Natural killer cell treated with Interleukin-12 subunit alpha and Interleukin-12 subunit beta and Interleukin-15 and Interleukin-18, amount 100 ng/mL, for 72 hours (primary cell): ENCODE results near the gene PNPLA8. TPM values are rescaled to one million over a fixed set of nuclear protein-coding genes. Genes with fewer than 3 reads are reported as not detected.

Experiments
- ATAC-seq, 2 donors: fragments of 150-1000 bp; cut with Tn5 transposase in 1 of 2; sonication (Bioruptor Pico), chemical (Tn5 transposase) in 1 of 2; 2 replicates each; pipeline ENCODE4 v1.10.0; 2021
- DNase-seq: peaks from one replicate; pipeline ENCODE4 v3.0.0; 2022; ENCODE audit warnings: low spot score
- H3K27ac Mint-ChIP-seq, 2 donors: 1 replicate in 1 of 2; 2 replicates in 1 of 2; pipeline ENCODE4 v1.8.0; 2022; ENCODE audit warnings: mixed read lengths in 2 of 2, mild to moderate bottlenecking in 1 of 2, moderate library complexity in 1 of 2
- H3K27me3 Mint-ChIP-seq, 2 donors: 1 replicate in 1 of 2; 2 replicates in 1 of 2; pipeline ENCODE4 v1.8.0; 2022; ENCODE audit warnings: mixed read lengths in 2 of 2
- H3K36me3 Mint-ChIP-seq: one replicate; pipeline ENCODE4 v1.8.0; 2022; ENCODE audit warnings: mixed read lengths
- H3K4me1 Mint-ChIP-seq, 2 donors: 1 replicate in 1 of 2; 2 replicates in 1 of 2; pipeline ENCODE4 v1.8.0; 2022; ENCODE audit warnings: low read depth in 2 of 2, mixed read lengths in 2 of 2, mild to moderate bottlenecking in 1 of 2
- H3K4me3 Mint-ChIP-seq: one replicate; pipeline ENCODE4 v1.8.0; 2022; ENCODE audit warnings: mixed read lengths
- H3K9me3 Mint-ChIP-seq: 2 replicates; pipeline ENCODE4 v1.8.0; 2022; ENCODE audit warnings: mixed read lengths
- total RNA-seq, 2 donors: library from RNA; stranded (reverse); gene quantifications; one replicate each; pipeline ENCODE4 v1.2.3, GENCODE V29; 2022

Gene PNPLA8
- total RNA-seq, 2 donors from 2014 or later, result 16.3 to 23.6 TPM

DNA sequence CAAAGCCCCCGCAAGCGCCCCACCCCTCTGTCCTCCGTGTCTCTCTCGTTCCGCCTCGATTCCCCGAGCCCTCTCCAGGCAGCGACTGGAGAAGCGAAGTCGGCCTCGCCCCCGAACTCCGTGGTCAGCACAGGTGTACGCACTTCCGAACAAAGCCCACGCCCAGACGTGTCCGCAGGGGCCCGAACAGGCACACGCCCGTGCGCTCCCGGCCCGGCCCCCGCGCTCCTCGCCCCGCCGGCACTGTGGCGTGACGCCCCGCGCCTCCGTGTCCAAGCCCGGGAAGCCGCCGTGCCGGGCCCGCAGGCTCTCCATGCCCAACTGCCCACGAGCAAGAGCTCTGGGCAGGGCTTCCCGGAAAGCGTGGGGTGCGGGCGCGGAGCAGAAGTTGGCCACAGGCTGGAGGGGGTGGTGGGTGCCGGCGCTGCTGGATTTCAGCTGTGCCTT, 70.4 kb downstream of the PNPLA8 start:
- H3K36me3 Mint-ChIP-seq, result peaks cover 11% of the 10 kb centered on the region
- DNase-seq (no peak), ATAC-seq (peak in 1 of 2 donors; percentile 48)
- no peaks in the 10 kb centered on the region for H3K9me3 Mint-ChIP-seq
- no peak overlapping the region for H3K27ac Mint-ChIP-seq
- H3K4me3 Mint-ChIP-seq, result no peak overlapping the region
- H3K27me3 Mint-ChIP-seq, result peaks cover 49 to 78% of the 10 kb centered on the region in 2 donors
- peaks cover 2 to 6% of the 10 kb centered on the region in 2 donors for H3K4me1 Mint-ChIP-seq

DNA sequence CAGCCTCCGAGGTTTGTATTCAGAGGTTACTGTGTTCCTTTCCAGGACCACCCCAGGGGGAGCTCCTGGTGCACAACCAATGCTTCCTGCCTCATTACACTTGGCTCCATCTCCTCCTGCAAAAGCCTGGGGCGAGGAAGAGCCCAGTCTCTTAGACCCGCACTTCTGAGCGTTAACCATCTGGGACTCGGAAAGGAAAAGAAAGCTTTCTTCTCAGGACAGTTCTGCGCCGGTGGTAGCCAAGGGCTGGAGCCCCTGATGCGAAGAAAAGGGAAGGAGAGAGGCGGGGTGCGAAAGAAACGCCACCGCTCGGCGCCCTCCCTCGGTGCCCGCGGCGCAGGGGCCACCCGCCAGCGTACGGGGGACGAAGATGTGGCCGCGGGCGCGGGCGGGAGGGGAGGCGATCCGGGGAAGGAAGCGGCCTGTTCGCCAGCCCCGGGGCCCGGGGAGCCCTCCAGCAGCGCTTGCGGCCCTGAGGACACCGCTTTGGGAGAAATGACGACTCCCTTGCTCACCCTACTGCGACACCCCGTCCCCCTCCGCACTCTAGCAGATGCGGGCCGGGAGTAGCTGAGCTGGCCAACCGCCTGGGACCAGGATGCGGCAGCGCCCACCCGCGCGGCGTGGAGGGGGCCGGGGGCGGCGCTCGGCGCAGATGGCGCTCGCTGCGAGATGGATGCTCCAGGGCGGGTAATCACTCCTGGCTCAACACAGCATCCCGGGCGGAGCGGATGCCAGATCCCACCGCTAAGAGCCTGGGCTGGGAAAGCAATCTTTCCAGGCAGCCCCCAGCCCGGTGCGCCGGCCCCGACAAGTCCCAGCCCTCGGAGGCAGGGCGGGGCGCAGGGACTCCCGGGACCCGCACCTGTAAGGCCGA, 71.0 kb downstream of the PNPLA8 start:
- no peak for DNase-seq
- H3K4me1 Mint-ChIP-seq, result peaks cover 2 to 6% of the 10 kb centered on the region in 2 donors
- H3K9me3 Mint-ChIP-seq, result no peaks in the 10 kb centered on the region
- ATAC-seq, result peak; percentile 16 to 25
- H3K27me3 Mint-ChIP-seq, result peaks cover 45 to 72% of the 10 kb centered on the region in 2 donors
- H3K36me3 Mint-ChIP-seq, result peaks cover 11% of the 10 kb centered on the region
- H3K27ac Mint-ChIP-seq, result no peak overlapping the region
- no peak overlapping the region for H3K4me3 Mint-ChIP-seq

- no peaks in the 10 kb centered on the region for H3K9me3 Mint-ChIP-seq
- no peak overlapping the region for H3K4me3 Mint-ChIP-seq
- DNase-seq, result no peak
- H3K36me3 Mint-ChIP-seq, result peaks cover 11% of the 10 kb centered on the region
- no peak for ATAC-seq
- H3K27ac Mint-ChIP-seq, result no peak overlapping the region
- peaks cover 2 to 6% of the 10 kb centered on the region in 2 donors for H3K4me1 Mint-ChIP-seq
- peaks cover 42 to 66% of the 10 kb centered on the region in 2 donors for H3K27me3 Mint-ChIP-seq
Observed at GRCh38 chr7:108454317-108454673, 71.6 kb downstream of the PNPLA8 start.

DNA sequence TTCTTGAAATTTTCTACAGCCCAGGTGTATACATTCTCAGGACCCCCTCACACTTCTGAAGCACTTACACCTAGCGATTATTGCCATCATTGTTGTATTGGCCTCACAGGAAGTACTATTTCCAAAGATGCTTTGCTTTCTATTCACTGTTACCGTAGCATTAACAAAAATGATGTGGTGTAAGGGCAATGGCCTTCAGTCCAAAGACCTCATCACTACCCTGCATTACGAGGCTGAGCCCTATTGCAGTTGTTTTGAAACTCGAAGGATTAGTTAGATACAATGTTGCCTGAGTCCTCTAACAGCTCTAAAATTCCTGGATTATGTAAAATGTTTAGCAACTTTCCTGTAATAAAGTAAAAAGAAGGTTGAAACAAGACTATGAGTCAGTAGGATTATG, 72.6 kb downstream of the PNPLA8 start:
- H3K4me1 Mint-ChIP-seq, result peaks cover 2 to 6% of the 10 kb centered on the region in 2 donors
- no peak overlapping the region for H3K4me3 Mint-ChIP-seq
- ATAC-seq, result no peak
- peaks cover 36 to 56% of the 10 kb centered on the region in 2 donors for H3K27me3 Mint-ChIP-seq
- peaks cover 9% of the 10 kb centered on the region for H3K36me3 Mint-ChIP-seq
- no peak overlapping the region for H3K27ac Mint-ChIP-seq
- DNase-seq, result no peak
- no peaks in the 10 kb centered on the region for H3K9me3 Mint-ChIP-seq

GRCh38 chr7:108452707-108453106, 73.2 kb downstream of the PNPLA8 start:
- no peak overlapping the region for H3K4me3 Mint-ChIP-seq
- H3K36me3 Mint-ChIP-seq, result peaks cover 3% of the 10 kb centered on the region
- H3K27ac Mint-ChIP-seq, result no peak overlapping the region
- no peak for DNase-seq
- no peaks in the 10 kb centered on the region for H3K9me3 Mint-ChIP-seq
- peaks cover 2 to 4% of the 10 kb centered on the region in 2 donors for H3K4me1 Mint-ChIP-seq
- no peak for ATAC-seq
- H3K27me3 Mint-ChIP-seq, result peaks cover 33 to 55% of the 10 kb centered on the region in 2 donors

GRCh38 chr7:108451296-108451848, 74.6 kb downstream of the PNPLA8 start:
- Mint-ChIP-seq H3K9me3 (no peaks in the 10 kb centered on the region), H3K36me3 (no peaks in the 10 kb centered on the region), H3K4me1 (no peaks in the 10 kb centered on the region), H3K27me3 (peaks cover 29 to 43% of the 10 kb centered on the region in 2 donors), H3K4me3 (no peak overlapping the region), H3K27ac (no peak overlapping the region)
- DNase-seq, result no peak
- ATAC-seq, result no peak

- Mint-ChIP-seq H3K4me1 (no peaks in the 10 kb centered on the region), H3K27ac (no peak overlapping the region), H3K4me3 (no peak overlapping the region), H3K27me3 (peaks cover 29 to 53% of the 10 kb centered on the region in 2 donors), H3K36me3 (no peaks in the 10 kb centered on the region), H3K9me3 (no peaks in the 10 kb centered on the region)
- no peak for ATAC-seq
- no peak for DNase-seq
Observed at GRCh38 chr7:108450160-108450559, 75.8 kb downstream of the PNPLA8 start.

- Mint-ChIP-seq H3K36me3 (no peaks in the 10 kb centered on the region), H3K9me3 (no peaks in the 10 kb centered on the region), H3K4me1 (no peaks in the 10 kb centered on the region), H3K27me3 (peaks cover 27 to 51% of the 10 kb centered on the region in 2 donors), H3K4me3 (no peak overlapping the region), H3K27ac (no peak overlapping the region)
- ATAC-seq, result no peak
- DNase-seq, result no peak
Observed at GRCh38 chr7:108449521-108449920, 76.4 kb downstream of the PNPLA8 start.

DNA sequence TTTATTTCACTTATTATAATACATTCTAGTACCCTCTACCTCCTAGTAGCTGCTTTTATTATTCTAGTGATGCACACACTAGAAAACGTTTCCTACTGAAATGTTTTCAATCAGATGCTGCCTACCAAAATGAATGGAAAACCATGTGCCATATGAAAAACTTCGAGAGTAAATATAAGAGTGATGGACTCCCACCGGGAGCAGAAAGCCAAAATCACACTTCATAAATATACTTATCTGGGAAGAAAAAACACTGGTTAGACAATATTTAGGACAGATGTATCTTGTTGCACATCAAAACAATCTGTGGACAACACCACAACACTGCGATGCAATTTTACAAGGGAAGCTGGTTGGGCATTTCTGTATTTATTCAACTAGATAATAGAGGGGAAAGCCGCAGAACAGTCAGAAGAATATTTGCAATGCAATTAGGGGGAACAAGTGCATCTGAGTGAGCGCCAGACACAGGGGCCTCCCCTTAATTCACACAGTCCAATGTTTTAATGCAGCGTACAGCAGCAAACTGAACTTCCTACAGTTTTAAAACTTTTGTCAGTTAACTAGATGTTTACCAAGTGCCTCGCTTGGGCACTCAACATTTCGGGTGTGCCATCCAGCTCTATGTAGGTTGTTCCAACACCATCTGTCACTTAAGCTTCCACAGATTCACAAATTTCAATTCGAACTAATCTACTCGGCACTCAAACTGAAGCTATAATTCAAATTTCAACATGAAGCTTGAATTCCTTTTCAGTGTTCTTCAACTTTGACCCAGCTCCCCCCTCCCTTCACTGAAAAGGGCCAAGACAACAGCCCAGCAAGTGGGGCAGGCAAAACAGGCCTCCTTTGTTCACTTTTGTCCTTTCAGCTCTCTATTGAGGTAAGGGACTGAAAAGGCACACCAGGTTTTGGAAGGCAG, 77.1 kb downstream of the PNPLA8 start:
- no peak overlapping the region for H3K4me3 Mint-ChIP-seq
- no peaks in the 10 kb centered on the region for H3K9me3 Mint-ChIP-seq
- H3K27me3 Mint-ChIP-seq, result peaks cover 23 to 44% of the 10 kb centered on the region in 2 donors
- no peak overlapping the region for H3K27ac Mint-ChIP-seq
- no peak for DNase-seq
- no peaks in the 10 kb centered on the region for H3K36me3 Mint-ChIP-seq
- no peak for ATAC-seq
- H3K4me1 Mint-ChIP-seq, result no peaks in the 10 kb centered on the region

DNA sequence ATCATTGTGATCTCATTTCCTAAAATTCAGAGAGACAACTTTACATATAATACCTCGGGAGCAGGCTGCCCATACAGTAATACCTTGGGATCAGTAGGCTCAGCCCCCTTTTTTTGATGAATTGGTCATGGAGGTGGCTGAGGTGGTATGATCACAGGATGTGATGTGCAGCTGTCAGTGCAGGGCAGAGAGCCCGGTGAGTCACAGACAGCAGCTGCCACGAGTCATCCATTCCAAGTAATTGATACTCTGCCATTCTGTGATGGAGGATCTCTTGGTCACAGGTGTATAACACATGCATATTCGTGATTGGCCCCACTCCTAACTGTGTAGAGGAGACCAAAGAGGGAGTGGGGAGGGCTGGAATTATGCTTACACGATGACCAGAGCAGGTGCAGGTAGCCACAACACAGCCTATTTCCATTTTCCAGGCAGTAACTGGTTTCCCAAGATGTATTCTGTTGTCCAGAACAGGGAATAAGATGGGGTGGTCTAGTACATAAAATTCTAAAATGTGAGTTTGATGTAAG, 83.8 kb downstream of the PNPLA8 start:
- H3K27me3 Mint-ChIP-seq, result peaks cover 0 to 29% of the 10 kb centered on the region in 2 donors
- peak in 1 of 2 donors; percentile 52 for ATAC-seq
- H3K9me3 Mint-ChIP-seq, result peaks cover under 1% of the 10 kb centered on the region
- no peak overlapping the region for H3K27ac Mint-ChIP-seq
- no peaks in the 10 kb centered on the region for H3K36me3 Mint-ChIP-seq
- no peaks in the 10 kb centered on the region for H3K4me1 Mint-ChIP-seq
- DNase-seq, result no peak
- no peak overlapping the region for H3K4me3 Mint-ChIP-seq

DNA sequence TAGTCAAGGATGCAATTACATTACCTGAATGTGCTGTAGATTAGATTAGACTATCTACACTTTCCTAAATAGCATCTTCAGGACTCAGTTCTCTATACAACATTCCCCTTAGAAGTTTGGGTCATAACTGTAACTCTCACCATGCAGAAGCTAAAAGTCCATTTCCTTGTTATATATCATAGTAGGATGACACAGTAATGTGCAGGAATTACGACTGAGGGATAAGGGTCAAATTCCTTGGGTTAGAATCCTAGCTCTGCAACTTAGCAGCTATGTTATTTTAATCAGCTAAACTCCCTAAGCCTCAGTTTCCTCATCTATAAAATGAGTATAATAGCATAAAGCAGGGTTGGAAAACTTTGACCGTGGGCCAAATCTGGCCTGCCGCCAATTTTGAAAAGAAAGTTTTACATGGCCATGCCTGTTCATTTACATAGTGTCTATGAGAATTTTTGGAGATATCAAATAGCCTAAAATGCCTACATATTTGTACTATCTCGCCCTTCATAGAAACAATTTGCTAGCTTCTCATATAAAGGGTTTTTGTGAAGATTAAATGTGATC, 84.5 kb downstream of the PNPLA8 start:
- no peak for ATAC-seq
- Mint-ChIP-seq H3K36me3 (no peaks in the 10 kb centered on the region), H3K9me3 (peaks cover 4% of the 10 kb centered on the region), H3K27ac (no peak overlapping the region), H3K27me3 (peaks cover 3 to 34% of the 10 kb centered on the region in 2 donors), H3K4me3 (no peak overlapping the region), H3K4me1 (no peaks in the 10 kb centered on the region)
- no peak for DNase-seq

- peaks cover 4 to 29% of the 10 kb centered on the region in 2 donors for H3K27me3 Mint-ChIP-seq
- no peak overlapping the region for H3K27ac Mint-ChIP-seq
- DNase-seq, result no peak
- H3K4me3 Mint-ChIP-seq, result no peak overlapping the region
- H3K4me1 Mint-ChIP-seq, result no peaks in the 10 kb centered on the region
- ATAC-seq, result no peak
- peaks cover 4% of the 10 kb centered on the region for H3K9me3 Mint-ChIP-seq
- no peaks in the 10 kb centered on the region for H3K36me3 Mint-ChIP-seq
Observed at GRCh38 chr7:108440613-108441012, 85.3 kb downstream of the PNPLA8 start.

GRCh38 chr7:108436906-108437305, 89.0 kb downstream of the PNPLA8 start:
- DNase-seq, result no peak
- H3K4me3 Mint-ChIP-seq, result no peak overlapping the region

More at GRCh38 chr7:108436906-108437305, 89.0 kb downstream of the PNPLA8 start:
- ATAC-seq, result no peak
- Mint-ChIP-seq H3K9me3 (peaks cover 8% of the 10 kb centered on the region), H3K36me3 (peaks cover 6% of the 10 kb centered on the region), H3K4me1 (no peaks in the 10 kb centered on the region), H3K27me3 (peaks cover 17 to 52% of the 10 kb centered on the region in 2 donors), H3K27ac (no peak overlapping the region)
